CD14-positive monocyte (primary cell): ENCODE measurements around the gene IRF2BP2. TPM values are rescaled to one million over a fixed set of nuclear protein-coding genes. Genes with fewer than 3 reads are reported as not detected.

Experiments used
- DNase-seq, 3 donors: peaks; one replicate each; pipeline ENCODE4 v3.0.0-alpha.2; 2011 to 2022
- H2AFZ ChIP-seq: 2 replicates; pipeline ENCODE4 v1.6.0; 2012; ENCODE audit warnings: mild to moderate bottlenecking, low read depth, low read length, inconsistent platforms; ENCODE audit not compliant: insufficient read depth, poor library complexity, severe bottlenecking
- H3K27ac ChIP-seq, 2 donors: 1 replicate in 1 of 2; 2 replicates in 1 of 2; pipeline ENCODE4 v1.5.1; 2012 to 2013; ENCODE audit warnings: low read length in 2 of 2, control low read depth in 1 of 2, inconsistent platforms in 1 of 2, low read depth in 1 of 2, mild to moderate bottlenecking in 1 of 2
- H3K27me3 ChIP-seq, 2 donors: one replicate each; pipeline versions ENCODE4 v1.6.0 to v1.6.1; 2011 to 2013; ENCODE audit warnings: low read length in 2 of 2; ENCODE audit not compliant: control insufficient read depth in 2 of 2, insufficient read depth in 2 of 2
- H3K36me3 ChIP-seq, 2 donors: replicated peaks in 1 of 2; 1 replicate in 1 of 2; 2 replicates in 1 of 2; pipeline versions ENCODE4 v1.5.1 to v1.6.1; 2012 to 2013; ENCODE audit warnings: low read length in 2 of 2, control low read depth in 1 of 2, inconsistent platforms in 1 of 2, mild to moderate bottlenecking in 1 of 2; ENCODE audit not compliant: insufficient read depth in 2 of 2, control insufficient read depth in 1 of 2
- H3K4me1 ChIP-seq, 2 donors: 1 replicate in 1 of 2; 2 replicates in 1 of 2; pipeline versions ENCODE4 v1.5.1 to v1.6.1; 2012 to 2013; ENCODE audit warnings: low read length in 2 of 2, control low read depth in 1 of 2, inconsistent platforms in 1 of 2, mild to moderate bottlenecking in 1 of 2, moderate library complexity in 1 of 2; ENCODE audit not compliant: insufficient read depth in 2 of 2, control insufficient read depth in 1 of 2
- H3K4me2 ChIP-seq: replicated peaks from 2 replicates; pipeline ENCODE3; 2012; ENCODE audit warnings: low read length, moderate library complexity, mild to moderate bottlenecking; ENCODE audit not compliant: poor library complexity, severe bottlenecking; ENCODE audit errors: extremely low read depth
- H3K4me3 ChIP-seq, 3 experiments: fragments of 200-600 bp in 1 of 3; sonication (generic) in 1 of 3; replicated peaks in 1 of 3; 1 replicate in 2 of 3; 2 replicates in 1 of 3; pipeline ENCODE4 v1.5.1; 2011 to 2013; ENCODE audit warnings: low read length in 3 of 3, mild to moderate bottlenecking in 3 of 3, control low read depth in 2 of 3, low read depth in 2 of 3, inconsistent platforms in 1 of 3, moderate library complexity in 1 of 3
- H3K79me2 ChIP-seq: 2 replicates; pipeline ENCODE4 v1.6.0; 2012; ENCODE audit warnings: mild to moderate bottlenecking, control low read depth, inconsistent platforms, low read length, moderate library complexity; ENCODE audit not compliant: insufficient read depth
- H3K9ac ChIP-seq: 2 replicates; pipeline ENCODE4 v1.6.0; 2017; ENCODE audit warnings: low read length, mild to moderate bottlenecking; ENCODE audit not compliant: insufficient read depth, poor library complexity, severe bottlenecking
- H3K9me3 ChIP-seq, 2 donors: replicated peaks in 1 of 2; 1 replicate in 1 of 2; 2 replicates in 1 of 2; pipeline versions ENCODE4 v1.5.1 to v1.6.1; 2012 to 2013; ENCODE audit warnings: low read length in 2 of 2, control low read depth in 1 of 2; ENCODE audit not compliant: control insufficient read depth in 1 of 2, insufficient read depth in 1 of 2
- H4K20me1 ChIP-seq: 2 replicates; pipeline ENCODE4 v1.6.0; 2012; ENCODE audit warnings: mild to moderate bottlenecking, low read length, control low read depth, moderate library complexity; ENCODE audit not compliant: insufficient read depth
- H3K27ac Mint-ChIP-seq, 7 donors: one replicate each; pipeline ENCODE4 v1.8.0; 2020; ENCODE audit warnings: mild to moderate bottlenecking in 7 of 7, mixed read lengths in 7 of 7, moderate library complexity in 6 of 7, inconsistent platforms in 2 of 7
- H3K27me3 Mint-ChIP-seq, 3 donors: one replicate each; pipeline ENCODE4 v1.8.0; 2021 to 2022; ENCODE audit warnings: low read depth in 3 of 3, mild to moderate bottlenecking in 3 of 3, mixed read lengths in 3 of 3, moderate library complexity in 3 of 3, inconsistent platforms in 1 of 3
- H3K36me3 Mint-ChIP-seq, 2 donors: one replicate each; pipeline ENCODE4 v1.8.0; 2020; ENCODE audit warnings: mixed read lengths in 2 of 2, inconsistent platforms in 1 of 2, mild to moderate bottlenecking in 1 of 2
- H3K4me1 Mint-ChIP-seq: one replicate; pipeline ENCODE4 v1.8.0; 2020; ENCODE audit warnings: mild to moderate bottlenecking, mixed read lengths
- H3K4me3 Mint-ChIP-seq, 2 donors: one replicate each; pipeline ENCODE4 v1.8.0; 2020; ENCODE audit warnings: mild to moderate bottlenecking in 2 of 2, mixed read lengths in 2 of 2, moderate library complexity in 1 of 2
- H3K9me3 Mint-ChIP-seq, 7 donors: one replicate each; pipeline ENCODE4 v1.8.0; 2020 to 2022; ENCODE audit warnings: mixed read lengths in 7 of 7, mild to moderate bottlenecking in 6 of 7, moderate library complexity in 6 of 7, inconsistent platforms in 2 of 7
- WGBS: methylation state at CpG from one replicate; pipeline ENCODE4 v1.1.5; 2013; ENCODE audit warnings: missing lambda C conversion rate; ENCODE audit not compliant: insufficient coverage; 5-methylcytosine and 5-hydroxymethylcytosine counted together
- intact Hi-C, 2 donors: fragments of 100-400 bp; cut with micrococcal nuclease; formaldehyde crosslinking; loops; one replicate each; pipeline versions ENCODE4 v1.15.0 to v1.15.1; 2023
- polyA plus RNA-seq, 3 donors: library from polyadenylated mRNA; depleted of rRNA in 1 of 3; unstranded in 2 of 3; stranded (reverse) in 1 of 3; fragments of 300-500 nt in 2 of 3; fragments of >200 nt in 1 of 3; fragmentation: Illumina TruSeq in 2 of 3; gene quantifications; 1 replicate in 2 of 3; 2 replicates in 1 of 3; pipeline ENCODE4 v1.2.3, GENCODE V29; 2012 to 2021
- TF ChIP-seq, protein P1 (sequence below): fragments of 200-600 bp; IDR thresholded peaks from one replicate; pipeline ENCODE4 v1.8.0; 2022; ENCODE audit warnings: antibody characterized with exemption, mild to moderate bottlenecking

Gene IRF2BP2
- polyA plus RNA-seq, 3 donors = 22.4 to 656 (median 22.6) TPM

DNA sequence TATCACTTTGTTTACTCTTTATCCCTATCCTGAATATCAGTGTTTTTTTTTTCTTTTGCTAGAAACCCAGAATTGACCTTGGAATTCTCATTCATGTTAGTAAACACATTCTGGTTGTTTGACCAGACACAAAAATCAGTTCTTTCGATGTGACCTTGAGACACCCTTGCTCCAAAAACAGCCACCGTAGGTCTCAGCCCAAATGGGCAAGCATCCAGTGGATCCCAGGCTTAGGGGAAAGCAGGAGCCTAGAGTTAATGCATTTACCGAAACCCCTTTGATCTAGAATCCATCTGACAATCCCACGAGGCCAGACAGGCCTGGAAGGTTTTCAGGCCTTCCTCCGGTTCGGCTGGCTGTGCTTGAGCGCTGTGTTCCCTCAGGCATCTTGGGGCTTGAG lies 47.6 kb downstream of the IRF2BP2 start:
- no peak overlapping the region for H3K27ac ChIP-seq
- Mint-ChIP-seq H3K9me3 (peaks cover 0 to 4% (median 2%) of the 10 kb centered on the region in 7 donors), H3K4me1 (peaks cover 3% of the 10 kb centered on the region), H3K36me3 (no peaks in the 10 kb centered on the region), H3K27ac (no peak overlapping the region), H3K27me3 (no peaks in the 10 kb centered on the region), H3K4me3 (no peak overlapping the region)
- no peaks in the 10 kb centered on the region for H3K79me2 ChIP-seq
- intact Hi-C loops = no loop called here
- H2AFZ ChIP-seq = no peak overlapping the region
- no peak for DNase-seq
- no peak overlapping the region for H3K9ac ChIP-seq
- TF ChIP-seq, protein P1, sequence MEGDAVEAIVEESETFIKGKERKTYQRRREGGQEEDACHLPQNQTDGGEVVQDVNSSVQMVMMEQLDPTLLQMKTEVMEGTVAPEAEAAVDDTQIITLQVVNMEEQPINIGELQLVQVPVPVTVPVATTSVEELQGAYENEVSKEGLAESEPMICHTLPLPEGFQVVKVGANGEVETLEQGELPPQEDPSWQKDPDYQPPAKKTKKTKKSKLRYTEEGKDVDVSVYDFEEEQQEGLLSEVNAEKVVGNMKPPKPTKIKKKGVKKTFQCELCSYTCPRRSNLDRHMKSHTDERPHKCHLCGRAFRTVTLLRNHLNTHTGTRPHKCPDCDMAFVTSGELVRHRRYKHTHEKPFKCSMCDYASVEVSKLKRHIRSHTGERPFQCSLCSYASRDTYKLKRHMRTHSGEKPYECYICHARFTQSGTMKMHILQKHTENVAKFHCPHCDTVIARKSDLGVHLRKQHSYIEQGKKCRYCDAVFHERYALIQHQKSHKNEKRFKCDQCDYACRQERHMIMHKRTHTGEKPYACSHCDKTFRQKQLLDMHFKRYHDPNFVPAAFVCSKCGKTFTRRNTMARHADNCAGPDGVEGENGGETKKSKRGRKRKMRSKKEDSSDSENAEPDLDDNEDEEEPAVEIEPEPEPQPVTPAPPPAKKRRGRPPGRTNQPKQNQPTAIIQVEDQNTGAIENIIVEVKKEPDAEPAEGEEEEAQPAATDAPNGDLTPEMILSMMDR = no peak
- no peaks in the 10 kb centered on the region for H3K4me1 ChIP-seq
- no peak overlapping the region for H3K4me2 ChIP-seq
- no peaks in the 10 kb centered on the region for H3K9me3 ChIP-seq
- no peak overlapping the region for H3K4me3 ChIP-seq
- no peaks in the 10 kb centered on the region for H4K20me1 ChIP-seq
- no peaks in the 10 kb centered on the region for H3K36me3 ChIP-seq
- 100% methylated on average over 6 of the region's 7 CpGs for WGBS
- H3K27me3 ChIP-seq = no peaks in the 10 kb centered on the region

DNA sequence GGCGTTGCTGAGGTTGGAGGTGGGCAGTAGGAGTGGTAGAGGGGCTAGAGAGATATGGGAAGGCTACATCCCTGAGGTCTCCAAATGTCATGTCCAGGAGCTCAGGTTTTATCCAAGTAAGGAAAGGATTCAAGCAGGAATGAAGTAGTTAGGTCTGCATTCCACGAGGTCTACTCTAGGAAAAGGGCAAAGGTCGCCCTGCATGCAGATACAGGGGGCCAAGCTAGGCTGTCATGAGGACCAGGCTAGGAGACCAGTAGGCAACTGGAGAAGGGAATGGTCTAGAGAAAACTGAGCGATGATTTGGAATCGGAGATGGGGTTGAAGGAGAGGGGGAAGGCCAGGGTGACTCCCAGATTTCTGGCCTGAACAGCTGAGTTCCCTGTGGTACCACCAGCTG lies 48.7 kb downstream of the IRF2BP2 start:
- Mint-ChIP-seq H3K36me3 (no peaks in the 10 kb centered on the region), H3K9me3 (no peaks in the 10 kb centered on the region), H3K27me3 (no peaks in the 10 kb centered on the region), H3K4me3 (no peak overlapping the region), H3K27ac (no peak overlapping the region), H3K4me1 (peaks cover 3% of the 10 kb centered on the region)
- Histone ChIP-seq H3K4me2 (no peak overlapping the region), H3K27ac (no peak overlapping the region), H3K27me3 (no peaks in the 10 kb centered on the region), H3K9ac (no peak overlapping the region), H3K4me3 (no peak overlapping the region), H3K79me2 (no peaks in the 10 kb centered on the region), H2AFZ (no peak overlapping the region), H4K20me1 (no peaks in the 10 kb centered on the region), H3K36me3 (no peaks in the 10 kb centered on the region), H3K9me3 (no peaks in the 10 kb centered on the region), H3K4me1 (no peaks in the 10 kb centered on the region)
- intact Hi-C loops = no loop called here
- TF ChIP-seq, protein P1 = no peak
- no peak for DNase-seq
- WGBS = 90% methylated on average over 5 of the region's 5 CpGs
